GM19467 (cell line): ENCODE results near the gene NAP1L4.

ENCODE experiments used
- ATAC-seq: cut with Tn5 transposase; IDR thresholded peaks from one replicate; pipeline ENCODE4 v1.9.1; 2021; ENCODE audit warnings: mild to moderate bottlenecking, moderate library complexity; ENCODE audit not compliant: unreplicated experiment

Gene NAP1L4

GRCh38 chr11:2924821-2925675 lies 67.1 kb downstream of the NAP1L4 start:
- ATAC-seq: no peak

DNA sequence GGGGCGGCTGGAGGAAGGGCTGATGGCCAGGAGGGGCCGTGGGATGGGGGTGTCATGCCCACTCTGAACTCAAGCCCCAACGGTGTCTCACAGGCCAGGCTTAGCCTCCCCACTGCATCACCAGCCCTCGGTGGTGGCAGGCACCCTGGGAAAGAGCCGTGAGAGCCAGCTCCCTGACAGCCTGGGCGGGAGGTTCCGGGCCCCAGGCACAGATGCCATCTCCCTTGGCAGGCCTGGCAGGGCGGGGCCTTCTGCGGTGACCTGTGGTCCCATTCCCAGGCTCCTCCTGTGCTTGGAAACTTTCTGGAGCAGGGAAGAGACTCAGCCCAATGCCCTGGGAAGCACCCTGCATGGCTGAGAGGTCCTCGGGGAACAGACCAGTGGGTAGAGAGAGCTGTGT lies 67.7 kb downstream of the NAP1L4 start:
- ATAC-seq: no peak

DNA sequence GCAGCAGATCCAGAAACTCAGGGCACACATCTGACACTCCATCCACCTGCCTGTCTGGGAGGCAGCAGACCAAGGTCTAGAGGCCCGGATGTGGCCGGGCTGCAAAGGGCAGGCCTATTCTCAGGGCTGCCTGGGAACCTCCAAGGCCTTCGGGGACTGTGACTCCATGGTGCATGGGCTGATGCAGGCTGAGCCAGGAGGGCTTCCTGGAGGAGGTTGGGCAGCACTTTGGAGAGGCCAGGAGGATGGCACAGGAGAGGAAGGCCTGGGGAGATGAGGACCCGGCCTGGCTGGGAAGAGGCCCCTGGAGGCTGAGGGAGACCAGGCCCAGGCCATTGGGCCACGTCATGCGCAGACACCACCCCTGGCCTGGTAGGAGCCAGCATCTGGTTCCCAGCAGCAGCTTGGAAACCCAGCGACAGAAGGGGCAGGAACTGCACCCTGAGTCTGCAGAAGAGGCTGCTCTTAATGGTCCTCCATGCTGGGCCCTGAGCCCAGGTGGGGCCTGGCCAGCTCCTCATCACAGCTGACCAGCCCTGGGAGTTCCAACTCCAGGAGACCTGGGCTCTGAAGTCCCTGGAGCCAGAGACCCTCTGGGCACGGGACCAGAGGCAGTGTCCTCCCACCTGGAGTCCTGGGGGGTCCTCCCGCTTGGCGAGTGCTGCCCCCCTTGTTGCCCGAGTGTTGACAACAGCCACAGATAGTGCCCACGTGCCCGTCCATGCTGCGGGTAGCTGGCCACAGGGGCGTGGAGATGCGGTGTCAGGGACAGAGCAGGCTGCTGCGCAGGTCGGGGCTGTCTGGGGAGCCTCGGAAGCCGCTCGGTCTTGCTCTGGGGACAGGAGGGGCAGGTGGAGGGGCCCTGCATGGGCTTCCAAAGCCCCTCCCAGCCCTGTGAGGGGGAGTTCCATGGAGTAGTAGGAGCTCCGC lies 68.4 kb downstream of the NAP1L4 start:
- ATAC-seq: no peak

- ATAC-seq: no peak
Measured at GRCh38 chr11:2922655-2923054, 69.5 kb downstream of the NAP1L4 start.

- no peak for ATAC-seq
Measured at GRCh38 chr11:2921742-2922493, 70.2 kb downstream of the NAP1L4 start.

- ATAC-seq: no peak
Measured at GRCh38 chr11:2921261-2921660, 70.9 kb downstream of the NAP1L4 start.

DNA sequence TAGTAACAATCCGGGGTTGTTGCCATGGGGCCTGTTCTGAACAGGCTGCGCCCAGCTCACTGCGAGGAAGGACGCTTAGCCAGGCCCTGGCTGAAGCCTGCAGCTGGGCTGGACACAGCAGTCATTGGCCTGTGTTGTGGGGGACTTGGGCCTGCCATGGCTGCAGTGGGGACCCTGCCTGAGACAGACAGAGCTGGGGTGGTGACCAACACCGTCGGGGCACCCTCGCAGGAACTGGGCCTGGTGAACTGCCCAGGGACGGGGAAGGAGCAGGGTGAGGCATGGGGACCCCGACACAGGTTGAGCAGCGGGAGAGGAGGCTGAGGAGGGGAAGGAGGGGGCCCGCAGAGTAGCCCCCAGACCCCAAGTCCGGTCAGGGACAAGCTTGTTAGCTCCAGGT lies 71.8 kb downstream of the NAP1L4 start:
- ATAC-seq: no peak

DNA sequence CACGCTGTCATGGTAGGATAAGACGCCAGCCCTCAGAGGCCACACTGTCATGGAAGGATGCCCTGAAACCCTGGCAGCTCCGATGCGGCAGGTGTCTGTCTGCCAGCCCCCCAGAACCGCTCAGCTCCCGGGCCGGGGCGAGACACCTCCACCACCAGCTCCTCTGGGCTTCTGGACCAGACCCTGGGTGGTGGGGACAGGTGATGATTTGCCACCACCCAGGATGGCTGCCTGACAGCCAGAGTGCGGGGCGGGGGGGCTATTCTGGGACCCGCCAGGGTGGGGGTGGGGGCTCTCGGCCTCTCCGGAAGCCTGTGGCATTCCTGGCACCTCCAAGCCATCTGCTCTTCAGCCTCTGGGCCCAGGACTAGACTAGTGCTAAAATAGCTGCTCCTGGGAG lies 72.3 kb downstream of the NAP1L4 start:
- no peak for ATAC-seq

GRCh38 chr11:2919188-2919587 lies 72.9 kb downstream of the NAP1L4 start:
- no peak for ATAC-seq

- no peak for ATAC-seq
Measured at GRCh38 chr11:2917842-2918490, 74.2 kb downstream of the NAP1L4 start.

DNA sequence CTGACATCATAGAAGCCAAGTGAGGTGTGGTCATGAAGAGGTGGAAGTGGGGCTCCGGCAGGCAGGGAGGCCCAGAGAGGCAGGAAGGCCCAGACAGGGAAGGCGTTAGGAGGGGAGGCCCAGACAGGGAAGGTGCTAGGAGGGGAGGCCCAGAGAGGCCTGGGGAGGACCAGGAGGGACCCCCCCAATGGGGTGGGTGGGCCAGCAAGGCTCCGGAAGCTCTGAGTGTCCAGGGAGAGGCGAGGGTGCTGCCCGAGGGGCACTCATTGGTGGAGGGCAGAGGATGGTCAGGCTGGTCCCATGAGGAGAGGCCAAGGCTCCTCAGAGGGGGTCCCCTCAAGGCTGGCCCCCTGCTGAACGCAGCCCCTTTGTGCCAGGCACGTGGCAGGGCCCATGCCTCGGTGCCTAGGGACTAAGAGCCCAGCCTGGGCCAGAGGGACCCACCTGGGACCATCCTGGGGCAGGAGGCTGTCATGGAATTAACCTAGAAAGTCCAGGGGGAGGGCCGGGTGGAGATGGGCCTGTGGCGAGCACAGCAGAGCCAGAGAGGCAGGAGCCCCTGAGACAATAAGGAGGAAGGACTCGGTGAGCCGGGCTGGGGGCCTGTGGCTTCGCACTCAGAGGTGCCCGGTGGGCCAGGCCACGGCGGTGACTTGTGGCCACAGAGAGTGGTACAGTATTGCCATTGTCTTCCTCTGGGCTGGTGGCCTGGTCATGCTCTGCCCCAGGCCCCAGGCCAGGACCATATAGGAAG lies 75.1 kb downstream of the NAP1L4 start:
- ATAC-seq: no peak

DNA sequence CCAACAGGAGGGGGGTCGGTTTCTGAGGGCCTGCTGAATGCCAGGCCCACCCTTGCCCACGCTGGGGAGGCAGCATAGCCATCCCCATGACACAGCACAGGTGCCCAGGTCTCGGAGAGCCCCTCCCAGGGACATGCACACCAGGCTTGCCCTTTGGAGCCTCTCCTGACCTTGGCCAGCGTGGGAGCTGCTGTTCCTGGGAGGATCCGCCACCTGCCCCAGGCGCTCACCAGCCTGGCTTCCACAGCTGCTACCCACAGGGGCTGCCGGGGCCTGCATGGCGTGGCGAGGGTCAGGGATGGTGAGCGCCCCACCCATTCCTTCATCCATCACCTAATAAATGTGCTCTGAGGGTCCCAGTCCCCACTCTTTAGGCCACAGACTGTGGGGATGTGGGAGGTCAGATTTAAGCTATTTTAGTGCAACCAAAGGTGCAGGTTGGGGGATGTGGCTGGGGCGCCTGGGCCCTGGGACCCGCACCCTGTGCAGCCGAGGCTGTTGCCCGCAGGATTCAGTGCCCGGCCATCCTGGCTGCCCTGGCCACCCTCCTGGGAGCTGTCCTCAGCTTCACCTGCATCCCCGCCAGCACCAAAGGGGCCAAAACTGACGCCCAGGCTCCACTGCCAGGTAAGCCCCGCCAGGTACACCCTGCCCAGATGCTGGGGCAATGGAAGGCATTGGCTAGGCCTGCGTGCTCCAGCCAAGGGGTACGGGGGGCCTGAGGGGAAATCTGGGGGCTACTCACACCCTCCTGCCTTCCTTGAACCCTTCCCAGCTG lies 75.8 kb downstream of the NAP1L4 start:
- no peak for ATAC-seq

DNA sequence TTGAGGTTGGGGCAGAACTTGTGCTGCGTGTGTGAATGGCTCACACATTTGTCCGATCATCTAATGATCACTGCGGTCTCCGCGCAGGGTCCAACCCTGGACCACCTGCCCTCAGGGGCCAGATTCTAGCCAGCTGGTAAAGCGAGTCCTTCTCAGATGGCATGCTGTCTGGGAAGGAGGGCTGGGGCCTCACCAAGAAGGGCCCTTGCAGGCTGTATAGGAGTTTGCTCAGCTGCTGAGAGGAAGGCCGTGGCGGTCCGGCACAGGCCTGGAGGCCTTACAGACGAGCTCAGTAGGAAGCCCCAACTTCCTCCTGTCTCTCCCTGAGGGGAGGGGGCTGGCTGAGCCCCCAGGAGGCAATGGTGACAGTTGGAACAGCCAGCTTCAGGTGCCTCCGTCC lies 76.7 kb downstream of the NAP1L4 start:
- no peak for ATAC-seq

DNA sequence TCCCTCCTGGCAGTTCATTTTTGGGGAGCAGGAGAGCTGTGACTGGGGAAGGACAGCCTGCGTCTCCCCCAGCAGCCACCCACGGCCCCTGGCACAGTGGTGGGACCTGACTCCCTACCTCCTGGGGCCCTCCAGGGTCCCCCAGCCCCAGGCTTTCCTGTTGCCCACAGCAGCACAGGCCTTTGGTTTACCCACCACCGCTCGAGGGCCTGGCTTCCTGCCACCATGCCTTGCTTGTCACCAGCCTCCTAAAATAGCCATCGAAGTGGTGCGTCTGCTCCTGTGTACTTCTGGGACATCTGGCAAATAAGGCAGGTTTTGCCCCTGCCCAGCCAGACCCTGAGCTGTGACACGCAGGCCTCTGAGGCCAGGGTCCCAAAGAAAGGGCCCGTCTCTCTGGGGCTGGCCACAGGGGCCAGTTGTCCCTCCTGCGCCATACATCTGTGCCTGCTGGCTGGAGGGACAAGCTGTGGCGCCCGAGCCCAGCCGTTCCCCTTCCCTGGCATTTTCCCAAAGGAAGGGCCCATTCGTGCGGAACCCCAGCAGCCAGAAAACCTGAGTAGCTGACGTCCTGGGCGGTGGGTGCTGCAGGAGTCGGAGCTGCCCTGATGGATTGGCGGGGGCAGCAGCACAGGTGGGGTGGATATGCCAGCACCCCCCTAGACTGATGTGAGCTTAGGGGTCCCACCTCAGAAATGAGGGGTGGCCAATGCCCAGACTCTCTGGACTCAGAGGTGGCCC lies 77.5 kb downstream of the NAP1L4 start:
- ATAC-seq: no peak

DNA sequence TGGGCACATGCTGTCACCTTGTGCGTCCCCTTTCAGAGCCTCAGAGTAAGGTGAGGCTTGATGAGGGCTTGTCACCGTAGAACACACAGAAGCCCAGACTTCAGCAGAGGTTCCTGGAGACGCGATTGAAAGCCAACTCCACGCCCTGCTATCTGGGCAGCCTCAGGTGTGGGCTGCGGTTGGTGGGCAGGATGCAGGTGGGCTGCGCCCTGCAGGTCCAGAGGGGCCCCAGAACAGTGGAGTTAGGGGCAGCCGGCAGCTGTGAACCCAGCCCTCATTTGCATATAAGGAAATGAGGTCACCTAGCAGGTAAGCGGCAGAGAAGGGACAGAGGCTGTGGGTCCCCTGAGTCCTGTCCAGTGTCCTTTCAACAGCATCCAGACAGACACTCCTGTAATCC lies 78.4 kb downstream of the NAP1L4 start:
- ATAC-seq: no peak

DNA sequence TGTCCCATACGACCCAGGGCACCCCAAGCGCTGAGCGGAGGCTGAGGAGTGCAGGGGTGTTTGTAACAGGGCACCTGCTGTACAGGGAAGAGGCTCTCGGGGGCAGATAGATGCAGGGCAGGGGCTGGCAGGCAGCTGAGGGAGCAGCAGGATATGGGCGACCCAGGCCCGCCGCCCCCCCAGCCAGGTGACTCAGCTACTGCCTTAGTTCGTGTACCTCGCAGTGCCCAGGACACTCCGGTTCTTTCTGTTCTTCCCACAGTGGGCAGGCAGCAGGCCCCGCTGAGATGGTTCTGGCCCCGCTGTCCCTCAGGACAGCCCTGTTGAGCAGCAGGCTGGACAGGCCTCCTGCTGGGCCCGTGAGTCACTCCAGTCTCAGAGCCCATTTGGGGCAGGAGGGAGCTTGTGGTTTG lies 79.1 kb downstream of the NAP1L4 start:
- ATAC-seq: no peak

DNA sequence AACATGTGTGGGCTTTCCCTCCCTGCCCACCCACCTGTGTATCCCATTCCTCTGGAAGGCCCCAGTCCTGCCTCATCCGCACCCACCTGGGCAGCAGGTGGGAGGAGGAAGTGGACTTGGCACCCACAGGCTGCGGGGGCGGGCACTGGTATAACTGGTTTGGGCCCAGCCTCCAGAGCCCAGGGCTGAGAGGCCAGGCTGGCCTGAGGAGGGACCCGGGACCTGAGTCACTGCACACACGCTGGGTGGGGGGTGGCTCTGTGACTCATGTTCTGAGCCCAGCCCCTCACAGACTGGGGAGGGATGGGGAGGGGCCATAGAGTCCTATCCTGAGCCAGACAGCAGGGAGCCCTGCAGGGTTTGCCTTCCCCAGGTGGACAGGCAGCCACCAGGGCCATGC lies 79.6 kb downstream of the NAP1L4 start:
- ATAC-seq: no peak

DNA sequence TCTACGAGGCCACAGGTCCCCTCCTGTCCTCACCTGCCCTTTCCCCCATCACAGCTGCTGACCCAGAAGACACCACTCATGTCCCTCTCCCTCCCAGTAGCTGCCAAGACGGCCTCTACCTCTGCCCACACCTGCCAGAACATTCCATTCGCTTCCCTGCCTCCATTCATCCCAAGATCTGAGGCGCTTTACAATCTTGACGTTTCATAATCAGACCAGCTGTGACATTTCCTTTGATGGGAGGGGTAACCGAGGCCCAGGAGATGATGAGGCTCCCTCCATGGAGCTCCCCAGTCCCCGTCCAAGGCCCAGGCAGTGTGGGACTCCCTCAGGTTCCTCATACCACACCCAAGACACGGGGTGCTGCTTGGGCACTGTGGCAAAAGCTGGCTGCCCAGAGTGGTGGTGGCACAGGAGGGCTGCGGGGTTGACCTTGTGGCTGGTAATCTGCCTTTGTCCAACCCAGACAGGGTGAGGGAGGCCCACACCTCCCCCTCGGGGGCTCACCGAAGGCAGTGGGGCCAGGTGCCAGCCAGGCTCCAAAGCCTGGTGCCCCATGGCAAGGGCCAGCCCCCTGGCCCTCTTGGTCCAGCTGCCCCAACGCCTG lies 80.2 kb downstream of the NAP1L4 start:
- no peak for ATAC-seq
